Measurements from ENCODE around the gene C9orf78.

C9orf78 gene

DNA sequence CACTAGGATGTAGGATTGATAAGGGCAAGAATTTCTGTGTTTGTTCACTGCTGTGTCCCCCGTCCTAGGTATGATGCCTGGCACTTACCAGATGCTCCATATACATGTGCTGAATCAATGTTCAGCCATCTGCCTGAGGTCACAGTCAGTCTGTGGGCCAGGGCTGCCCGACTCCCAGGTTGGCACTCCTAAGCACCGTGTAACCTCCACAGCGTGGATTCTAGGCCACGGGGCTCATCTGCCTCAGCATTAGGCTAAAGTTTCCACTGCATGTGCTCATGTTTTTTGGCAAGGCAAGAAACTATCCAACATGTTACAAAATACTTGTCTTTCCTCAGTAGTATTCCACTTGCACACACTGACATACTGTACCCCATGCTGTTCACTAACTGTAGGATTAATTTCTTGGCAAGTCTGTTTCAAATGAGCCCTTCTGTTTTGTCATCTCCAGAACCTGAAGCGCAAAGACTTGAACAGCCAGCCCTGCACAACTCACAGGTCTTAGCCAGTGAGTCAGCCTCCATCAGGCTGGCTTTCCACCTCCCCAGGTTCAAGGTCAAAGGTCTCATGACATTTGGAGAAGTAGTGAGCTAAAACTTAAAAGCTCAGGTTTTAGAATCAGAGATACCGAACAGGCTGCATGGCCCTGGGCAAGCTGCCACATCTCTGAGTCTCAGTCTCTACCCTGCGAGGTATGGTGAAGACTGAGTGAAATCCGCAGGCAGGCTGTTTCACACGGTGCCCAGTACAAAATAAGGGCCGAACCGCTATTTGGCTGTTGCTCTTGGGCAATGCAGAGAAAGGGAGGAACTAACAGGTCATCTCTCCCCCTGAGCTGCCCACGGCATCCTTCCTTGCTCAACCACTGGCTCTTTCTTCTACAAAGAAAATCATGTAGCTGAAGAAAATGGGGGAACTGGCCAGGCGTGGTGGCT, 18.3 kb downstream of the C9orf78 start:
- DNase-seq (ENCODE audit: insufficient read length, low spot score) (no peak), FAIRE-seq (no peak)
- TF ChIP-seq PAX5 (IDR thresholded peaks at IDR 0.05; ENCODE audit: insufficient read depth, low read length, severe bottlenecking) (no peak), POU2F2 (IDR thresholded peaks at IDR 0.05; ENCODE audit: low read depth, low read length) (no peak), POLR2A (IDR thresholded peaks at IDR 0.05; ENCODE audit: low read depth, low read length) (no peak), POLR2AphosphoS5 (IDR thresholded peaks at IDR 0.05; ENCODE audit: low read depth, low read length) (no peak)

- DNase-seq (ENCODE audit: insufficient read length, low spot score): no peak
- TF ChIP-seq POLR2AphosphoS5 (IDR thresholded peaks at IDR 0.05; ENCODE audit: low read depth, low read length) (no peak), SPI1 (IDR thresholded peaks at IDR 0.05; ENCODE audit: low read depth, low read length) (no peak), PAX5 (IDR thresholded peaks at IDR 0.05; ENCODE audit: insufficient read depth, low read length, severe bottlenecking) (no peak)
- FAIRE-seq: no peak
Measured at GRCh38 chr9:129815278-129815677, 19.8 kb downstream of the C9orf78 start.

DNA sequence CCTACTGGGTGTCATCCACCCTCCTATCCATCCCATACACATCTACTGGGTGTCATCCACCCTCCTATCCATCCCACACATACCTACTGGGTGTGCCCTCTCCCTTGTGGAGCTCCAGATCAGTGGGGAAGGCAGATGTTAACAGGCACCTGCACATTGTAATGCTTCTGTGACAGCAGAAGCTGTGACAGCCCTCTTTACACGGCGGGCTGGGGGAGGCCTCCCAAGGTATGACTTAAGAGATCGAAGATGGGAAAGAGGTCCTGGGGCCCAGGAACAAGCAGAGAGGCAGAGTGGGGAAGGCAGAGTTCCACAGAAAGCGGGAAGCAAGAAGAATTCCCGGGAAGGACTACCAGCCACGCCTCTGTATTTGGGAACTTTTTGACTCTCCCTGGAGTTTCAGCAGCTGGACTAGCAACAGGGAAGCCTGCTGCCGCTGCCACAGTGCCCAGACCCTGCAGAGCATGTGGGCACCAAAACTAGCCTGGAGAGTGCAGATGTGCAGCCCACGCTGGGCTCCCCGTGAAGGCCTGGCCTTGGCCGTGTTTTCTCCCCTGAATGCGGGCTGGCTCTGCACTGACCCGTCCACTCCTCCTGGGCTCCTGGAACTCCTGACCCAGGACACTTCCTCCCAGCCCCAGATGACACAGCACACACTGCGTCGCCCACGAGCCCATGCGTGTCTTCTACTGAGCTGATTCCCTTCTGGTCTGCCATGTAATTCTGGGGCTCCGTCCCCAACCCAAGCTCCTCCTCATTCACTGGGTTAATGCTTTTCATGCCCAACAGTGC, 20.4 kb downstream of the C9orf78 start:
- TF ChIP-seq POLR2A (IDR thresholded peaks at IDR 0.05; ENCODE audit: low read depth, low read length) (peak; percentile 10; the same call in 1 of the 2 replicates), POLR2AphosphoS5 (IDR thresholded peaks at IDR 0.05; ENCODE audit: low read depth, low read length) (no peak; the same call in 1 of the 2 replicates), PAX5 (IDR thresholded peaks at IDR 0.05; ENCODE audit: insufficient read depth, low read length, severe bottlenecking) (no peak)
- FAIRE-seq: no peak
- DNase-seq (ENCODE audit: insufficient read length, low spot score): no peak

DNA sequence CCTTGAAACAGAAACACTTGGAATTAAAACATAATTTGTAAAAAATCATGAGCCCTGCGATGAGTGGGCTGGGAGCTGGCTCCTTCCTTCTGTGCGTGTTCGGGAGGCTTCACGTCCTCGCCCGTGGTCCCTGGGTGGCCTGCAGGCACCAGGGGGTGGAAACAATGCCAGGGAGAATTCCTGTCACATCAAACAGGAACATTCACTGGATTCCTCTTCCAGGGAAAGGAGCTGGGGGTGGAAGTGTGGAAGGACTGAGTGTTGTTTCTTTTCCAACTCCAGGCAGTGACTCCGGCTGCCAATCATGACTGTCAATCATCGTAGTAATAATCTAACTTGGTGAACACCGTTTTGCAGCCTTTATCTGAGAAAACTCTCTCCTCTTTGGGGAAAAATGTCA, 21.4 kb downstream of the C9orf78 start:
- TF ChIP-seq SPI1 (IDR thresholded peaks at IDR 0.05; ENCODE audit: low read depth, low read length) (no peak), POLR2AphosphoS5 (IDR thresholded peaks at IDR 0.05; ENCODE audit: low read depth, low read length) (no peak), POLR2A (IDR thresholded peaks at IDR 0.05; ENCODE audit: low read depth, low read length) (no peak), POU2F2 (IDR thresholded peaks at IDR 0.05; ENCODE audit: low read depth, low read length) (no peak), TAF1 (IDR thresholded peaks at IDR 0.05; ENCODE audit: low read depth, low read length) (no peak), PAX5 (IDR thresholded peaks at IDR 0.05; ENCODE audit: insufficient read depth, low read length, severe bottlenecking) (no peak)
- no peak for DNase-seq (ENCODE audit: insufficient read length, low spot score)
- FAIRE-seq: no peak

- DNase-seq (ENCODE audit: insufficient read length, low spot score): no peak
- no peak; the same call in 1 of the 2 replicates for TF ChIP-seq POLR2A (IDR thresholded peaks at IDR 0.05; ENCODE audit: low read depth, low read length)
- TF ChIP-seq PAX5 (IDR thresholded peaks at IDR 0.05; ENCODE audit: insufficient read depth, low read length, severe bottlenecking): no peak
- peak; percentile 72; the same call in 1 of the 2 replicates for TF ChIP-seq POLR2AphosphoS5 (IDR thresholded peaks at IDR 0.05; ENCODE audit: low read depth, low read length)
- TF ChIP-seq SPI1 (IDR thresholded peaks at IDR 0.05; ENCODE audit: low read depth, low read length): no peak
- no peak for TF ChIP-seq POU2F2 (IDR thresholded peaks at IDR 0.05; ENCODE audit: low read depth, low read length)
- no peak for TF ChIP-seq TAF1 (IDR thresholded peaks at IDR 0.05; ENCODE audit: low read depth, low read length)
- no peak for FAIRE-seq
Measured at GRCh38 chr9:129812385-129812784, 22.7 kb downstream of the C9orf78 start.

DNA sequence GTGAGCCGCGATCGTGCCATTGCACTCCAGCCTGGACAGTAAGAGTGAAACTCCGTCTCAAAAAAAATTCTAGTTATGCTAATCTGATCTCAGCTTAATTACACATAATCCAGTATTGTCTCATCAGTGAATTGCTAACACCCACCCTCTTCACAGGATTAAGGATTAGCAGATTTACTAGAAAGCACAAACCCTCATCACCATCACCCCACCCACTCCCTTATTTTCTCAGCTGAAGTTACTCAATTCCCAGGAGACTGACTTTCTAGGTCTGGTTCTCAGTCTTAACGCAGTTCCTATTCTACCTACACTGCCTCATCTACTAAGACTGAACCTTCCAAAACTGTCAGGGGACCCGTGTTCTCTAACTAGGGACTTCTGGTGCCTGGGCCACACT, 23.1 kb downstream of the C9orf78 start:
- TF ChIP-seq POLR2AphosphoS5 (IDR thresholded peaks at IDR 0.05; ENCODE audit: low read depth, low read length): no peak
- no peak for TF ChIP-seq POLR2A (IDR thresholded peaks at IDR 0.05; ENCODE audit: low read depth, low read length)
- no peak for TF ChIP-seq POU2F2 (IDR thresholded peaks at IDR 0.05; ENCODE audit: low read depth, low read length)
- TF ChIP-seq PAX5 (IDR thresholded peaks at IDR 0.05; ENCODE audit: insufficient read depth, low read length, severe bottlenecking): no peak
- TF ChIP-seq SPI1 (IDR thresholded peaks at IDR 0.05; ENCODE audit: low read depth, low read length): no peak
- TF ChIP-seq TAF1 (IDR thresholded peaks at IDR 0.05; ENCODE audit: low read depth, low read length): no peak
- DNase-seq (ENCODE audit: insufficient read length, low spot score) (no peak), FAIRE-seq (no peak)

GRCh38 chr9:129810788-129811187, 24.3 kb downstream of the C9orf78 start:
- FAIRE-seq (no peak), DNase-seq (ENCODE audit: insufficient read length, low spot score) (no peak)
- TF ChIP-seq POLR2AphosphoS5 (IDR thresholded peaks at IDR 0.05; ENCODE audit: low read depth, low read length) (no peak), SPI1 (IDR thresholded peaks at IDR 0.05; ENCODE audit: low read depth, low read length) (no peak), POLR2A (IDR thresholded peaks at IDR 0.05; ENCODE audit: low read depth, low read length) (no peak), POU2F2 (IDR thresholded peaks at IDR 0.05; ENCODE audit: low read depth, low read length) (no peak), TAF1 (IDR thresholded peaks at IDR 0.05; ENCODE audit: low read depth, low read length) (no peak), PAX5 (IDR thresholded peaks at IDR 0.05; ENCODE audit: insufficient read depth, low read length, severe bottlenecking) (no peak)

- FAIRE-seq (no peak), DNase-seq (ENCODE audit: insufficient read length, low spot score) (no peak)
- TF ChIP-seq PAX5 (IDR thresholded peaks at IDR 0.05; ENCODE audit: insufficient read depth, low read length, severe bottlenecking) (no peak), TAF1 (IDR thresholded peaks at IDR 0.05; ENCODE audit: low read depth, low read length) (no peak), POLR2AphosphoS5 (IDR thresholded peaks at IDR 0.05; ENCODE audit: low read depth, low read length) (no peak), SPI1 (IDR thresholded peaks at IDR 0.05; ENCODE audit: low read depth, low read length) (no peak), POLR2A (IDR thresholded peaks at IDR 0.05; ENCODE audit: low read depth, low read length) (no peak), POU2F2 (IDR thresholded peaks at IDR 0.05; ENCODE audit: low read depth, low read length) (no peak)
Measured at GRCh38 chr9:129810116-129810515, 25.0 kb downstream of the C9orf78 start.

GRCh38 chr9:129809346-129809745, 25.7 kb downstream of the C9orf78 start:
- no peak for TF ChIP-seq POLR2A (IDR thresholded peaks at IDR 0.05; ENCODE audit: low read depth, low read length)
- no peak for TF ChIP-seq POLR2AphosphoS5 (IDR thresholded peaks at IDR 0.05; ENCODE audit: low read depth, low read length)
- TF ChIP-seq SPI1 (IDR thresholded peaks at IDR 0.05; ENCODE audit: low read depth, low read length): no peak
- no peak for TF ChIP-seq PAX5 (IDR thresholded peaks at IDR 0.05; ENCODE audit: insufficient read depth, low read length, severe bottlenecking)
- no peak for TF ChIP-seq POU2F2 (IDR thresholded peaks at IDR 0.05; ENCODE audit: low read depth, low read length)
- no peak for TF ChIP-seq TAF1 (IDR thresholded peaks at IDR 0.05; ENCODE audit: low read depth, low read length)
- no peak for DNase-seq (ENCODE audit: insufficient read length, low spot score)
- FAIRE-seq: no peak
